COLO668 (cell line): ENCODE data around the gene SLC7A10.
"Not testable (repeated sequence)": the region's sequence is repeated elsewhere in the genome, so short reads cannot be mapped to it uniquely, and the experiment has no call there.

Experiments
- DNase-seq: peaks from one replicate; lab custom pipeline; 2025; ENCODE audit not compliant: unreplicated experiment; lab: John Stamatoyannopoulos, UW

The SLC7A10 gene

DNA sequence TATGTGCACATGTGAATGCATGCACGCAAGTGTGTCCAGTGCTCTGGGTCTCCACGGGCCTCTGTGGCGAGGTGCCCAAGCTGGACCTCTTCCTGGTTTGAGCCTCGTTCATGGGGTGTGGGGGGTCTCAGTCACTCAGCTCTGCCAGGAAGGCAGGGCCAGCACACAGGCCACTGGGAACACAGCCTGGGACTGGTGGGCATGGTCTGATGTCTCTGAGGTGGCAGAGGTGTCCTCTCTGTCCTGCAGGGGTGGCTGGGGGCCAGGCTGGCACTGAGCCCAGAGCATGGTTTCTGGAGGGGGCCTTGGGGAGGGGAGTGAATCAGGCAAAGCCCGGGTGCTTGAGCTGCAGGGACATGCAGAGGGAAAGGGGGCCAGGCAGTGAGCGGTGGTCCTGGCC lies 22.1 kb downstream of the SLC7A10 start:
- no peak for DNase-seq

DNA sequence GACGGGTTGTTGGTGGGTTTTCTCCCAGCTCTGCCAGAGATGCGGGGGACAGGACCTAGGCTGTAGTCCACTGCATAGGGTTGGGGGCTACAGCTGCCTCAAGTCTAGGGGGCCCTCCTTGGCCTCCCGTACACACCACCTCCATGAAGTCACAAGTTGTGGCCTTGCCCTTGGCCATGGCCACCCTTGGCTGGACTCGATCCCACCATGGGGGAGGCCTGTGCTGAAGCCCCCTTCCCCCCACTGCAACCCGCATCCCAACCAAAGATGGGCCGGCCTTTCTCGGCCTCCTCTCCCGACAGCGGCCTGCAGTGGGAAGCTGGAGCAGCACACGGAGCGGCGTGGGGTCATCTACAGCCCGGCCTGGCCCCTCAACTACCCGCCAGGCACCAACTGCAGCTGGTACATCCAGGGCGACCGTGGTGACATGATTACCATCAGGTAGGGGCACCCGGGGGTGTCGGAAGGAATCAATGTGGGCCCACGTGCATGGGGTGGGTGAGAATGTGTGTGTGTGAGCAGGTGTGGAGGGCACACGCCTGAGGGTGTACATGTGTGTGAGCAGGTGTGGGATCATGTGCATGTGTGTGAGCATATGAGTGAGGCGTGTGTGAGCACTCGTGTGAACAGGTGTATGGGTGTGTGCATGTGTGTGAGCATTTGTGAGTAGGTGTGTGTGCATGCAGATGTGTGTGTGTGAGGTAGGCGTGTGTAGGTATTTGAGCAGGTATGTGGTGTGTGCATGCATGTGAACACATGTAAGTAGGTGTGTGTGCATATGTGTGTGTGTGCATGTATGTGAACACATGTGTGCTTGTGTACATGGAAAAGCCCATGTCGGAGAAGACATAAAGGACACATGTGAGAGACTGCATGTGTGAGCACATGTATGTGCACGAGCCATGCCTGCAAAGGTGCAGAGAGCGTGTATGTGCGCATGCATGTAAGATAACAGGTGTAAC lies 22.8 kb downstream of the SLC7A10 start:
- DNase-seq: no peak

DNA sequence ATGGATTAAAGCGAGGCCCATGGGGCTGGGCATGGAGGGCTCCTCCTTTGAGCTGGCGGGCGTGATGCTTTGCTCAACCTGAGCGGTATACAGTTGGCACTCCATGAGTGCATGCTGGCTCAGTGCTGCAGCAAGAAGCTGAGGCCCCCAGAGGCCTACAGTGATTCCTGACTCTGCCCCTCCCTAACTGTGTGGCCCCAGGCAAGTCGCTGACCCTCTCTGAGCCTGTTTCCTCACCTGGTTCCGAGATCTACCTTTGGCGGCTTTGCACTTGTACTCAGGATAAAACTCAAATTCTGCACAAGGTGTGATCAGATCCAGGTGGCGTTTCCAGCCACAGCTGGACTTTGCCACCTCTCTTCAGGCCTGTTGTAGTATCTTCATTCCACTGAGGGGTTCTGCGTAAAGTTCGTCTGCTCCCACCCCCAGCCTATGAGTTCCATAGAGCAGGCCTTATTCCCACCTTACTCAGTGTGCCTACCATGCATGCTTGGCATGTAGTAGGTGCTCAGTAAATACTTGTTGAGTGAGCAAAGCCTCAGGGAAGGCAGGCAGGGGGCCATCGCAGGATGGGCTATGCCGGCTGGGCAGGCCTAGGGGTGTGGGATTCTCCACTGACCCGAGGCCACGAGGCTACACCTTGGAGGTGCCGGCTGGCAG lies 23.6 kb downstream of the SLC7A10 start:
- DNase-seq: no peak

DNA sequence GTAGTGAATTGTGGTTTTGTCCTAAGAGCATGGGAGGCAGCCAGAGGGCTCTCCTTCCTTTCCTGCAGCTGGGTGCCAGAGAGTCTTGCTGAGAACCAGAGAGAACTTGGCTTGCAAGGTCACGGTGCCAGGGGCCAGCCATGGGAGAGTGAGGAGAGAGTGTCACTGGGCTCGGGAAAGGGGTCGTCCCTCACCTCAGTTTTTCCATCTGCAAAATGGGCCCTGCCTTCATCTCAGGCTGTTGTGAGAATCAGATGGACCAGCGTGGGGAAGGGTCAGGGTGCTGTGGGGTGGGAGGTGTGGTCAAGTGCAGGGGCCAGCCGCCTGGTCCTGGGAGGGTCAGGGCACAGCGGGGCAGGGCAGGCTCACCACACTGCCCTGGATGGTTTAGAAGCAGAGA lies 24.2 kb downstream of the SLC7A10 start:
- no peak for DNase-seq

DNA sequence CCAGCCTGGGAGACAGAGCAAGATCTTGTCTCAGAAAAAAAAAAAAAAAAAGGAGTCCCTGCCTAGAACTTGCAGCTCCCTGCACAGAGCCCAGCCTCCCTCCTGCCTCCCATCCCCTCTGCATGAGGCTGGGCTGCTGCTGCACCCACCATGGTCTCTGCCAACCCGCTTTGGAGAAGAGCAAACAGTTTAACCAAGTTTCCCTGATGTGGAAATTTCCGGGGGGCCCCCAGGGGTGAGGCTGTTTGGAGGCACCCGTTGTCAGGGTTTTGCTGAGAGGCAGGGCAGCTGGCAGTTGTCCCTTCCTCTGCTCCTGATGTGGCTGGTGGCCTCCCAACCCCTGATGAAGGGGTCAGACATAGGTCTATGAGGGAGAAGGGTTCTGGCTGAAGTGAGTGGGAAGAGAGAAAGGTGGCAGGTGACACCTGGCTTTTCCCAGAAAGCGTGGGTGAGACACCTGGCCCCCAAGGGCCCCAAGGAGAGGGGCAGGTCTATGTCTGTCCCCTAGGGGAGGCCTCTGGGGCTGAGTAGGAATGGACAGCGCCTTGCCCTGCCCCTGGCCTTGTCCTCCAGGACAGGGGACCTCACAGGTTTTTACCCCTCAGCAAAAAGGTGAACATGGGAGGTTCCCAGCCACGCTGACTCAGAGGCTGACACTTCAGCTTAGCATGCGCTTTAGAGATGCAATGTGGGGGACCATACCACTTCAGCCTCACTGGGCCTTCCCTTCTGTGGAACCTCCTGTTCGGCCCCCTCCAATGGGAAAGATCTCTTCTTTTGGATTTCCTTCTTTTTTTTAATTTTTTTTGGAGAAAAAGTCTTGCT lies 26.0 kb downstream of the SLC7A10 start:
- no peak for DNase-seq

DNA sequence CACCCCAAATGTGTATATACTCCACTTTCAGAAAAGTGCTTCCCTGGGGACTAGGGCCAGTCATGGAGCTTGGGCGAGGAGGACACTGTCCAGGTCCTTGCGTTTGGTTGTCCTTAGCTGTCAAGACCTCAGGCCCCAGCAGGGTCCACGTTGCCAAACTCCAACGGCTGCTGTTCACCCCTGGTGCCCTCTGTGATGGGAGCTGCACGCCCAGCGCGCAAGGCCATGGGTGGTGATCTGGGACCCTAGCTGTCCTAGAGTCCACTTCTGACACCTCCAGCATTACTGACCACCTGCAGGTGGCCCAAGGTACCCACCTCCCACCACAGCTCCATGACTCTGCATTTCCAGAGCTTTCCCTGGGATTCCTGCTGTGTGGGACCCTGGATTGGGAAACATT lies 27.5 kb downstream of the SLC7A10 start:
- DNase-seq: no peak

DNA sequence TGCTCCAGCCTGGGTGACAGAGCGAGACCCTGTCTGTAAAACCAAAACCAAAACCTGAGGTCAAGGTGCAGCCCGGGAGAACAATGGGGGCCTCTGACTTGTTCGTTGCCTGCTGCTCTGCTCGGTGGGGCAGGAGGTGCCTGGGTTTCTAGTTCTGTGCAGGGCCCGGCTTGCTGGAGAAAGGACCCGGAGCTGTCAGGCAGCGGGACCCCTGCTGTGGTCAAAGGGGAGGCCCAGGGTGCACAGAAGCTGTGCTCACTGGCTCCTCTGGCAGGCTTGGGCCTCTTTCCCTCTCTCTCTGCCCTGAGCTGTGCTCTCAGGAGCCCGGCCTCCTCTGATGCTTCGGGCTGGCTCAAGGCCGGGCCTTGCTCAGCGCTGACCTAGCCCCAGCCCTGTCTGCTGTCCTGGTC lies 28.1 kb downstream of the SLC7A10 start:
- DNase-seq: no peak

DNA sequence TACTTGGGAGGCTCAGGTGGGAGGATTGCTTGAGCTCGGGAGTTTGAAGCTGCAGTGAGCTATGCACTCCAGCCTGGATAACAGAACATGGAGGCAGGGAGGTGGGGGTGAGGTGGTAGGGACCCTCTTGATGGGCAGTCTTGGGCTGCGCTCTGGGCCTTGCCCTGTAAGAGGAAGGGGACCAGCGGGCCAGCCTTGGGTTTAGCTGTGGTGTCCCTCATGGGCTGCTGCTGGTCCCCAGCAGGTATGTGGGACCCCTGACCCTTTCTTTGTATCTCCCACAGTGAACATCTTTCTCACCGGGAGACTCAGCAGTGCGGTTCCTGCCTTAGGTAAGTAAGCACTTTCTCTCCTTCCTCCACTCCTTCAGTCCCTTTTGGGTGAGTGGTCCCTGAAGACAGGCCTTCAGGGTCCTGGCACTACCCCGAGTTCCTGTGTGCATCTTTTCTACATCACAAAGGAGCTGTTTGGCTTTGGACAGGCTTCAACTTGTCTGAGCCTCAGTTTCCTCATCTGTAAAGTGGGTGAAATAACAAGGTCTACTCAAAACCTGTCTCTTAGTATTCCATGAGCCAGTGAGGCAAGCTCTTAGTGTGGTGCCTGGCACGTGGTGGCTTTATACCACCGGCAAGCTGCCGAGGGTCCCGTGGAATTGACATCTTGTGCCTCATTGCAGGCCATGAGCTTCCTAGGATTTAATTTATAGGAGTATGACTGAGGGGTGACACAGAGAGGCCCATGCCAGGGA lies 29.0 kb downstream of the SLC7A10 start:
- no peak for DNase-seq

DNA sequence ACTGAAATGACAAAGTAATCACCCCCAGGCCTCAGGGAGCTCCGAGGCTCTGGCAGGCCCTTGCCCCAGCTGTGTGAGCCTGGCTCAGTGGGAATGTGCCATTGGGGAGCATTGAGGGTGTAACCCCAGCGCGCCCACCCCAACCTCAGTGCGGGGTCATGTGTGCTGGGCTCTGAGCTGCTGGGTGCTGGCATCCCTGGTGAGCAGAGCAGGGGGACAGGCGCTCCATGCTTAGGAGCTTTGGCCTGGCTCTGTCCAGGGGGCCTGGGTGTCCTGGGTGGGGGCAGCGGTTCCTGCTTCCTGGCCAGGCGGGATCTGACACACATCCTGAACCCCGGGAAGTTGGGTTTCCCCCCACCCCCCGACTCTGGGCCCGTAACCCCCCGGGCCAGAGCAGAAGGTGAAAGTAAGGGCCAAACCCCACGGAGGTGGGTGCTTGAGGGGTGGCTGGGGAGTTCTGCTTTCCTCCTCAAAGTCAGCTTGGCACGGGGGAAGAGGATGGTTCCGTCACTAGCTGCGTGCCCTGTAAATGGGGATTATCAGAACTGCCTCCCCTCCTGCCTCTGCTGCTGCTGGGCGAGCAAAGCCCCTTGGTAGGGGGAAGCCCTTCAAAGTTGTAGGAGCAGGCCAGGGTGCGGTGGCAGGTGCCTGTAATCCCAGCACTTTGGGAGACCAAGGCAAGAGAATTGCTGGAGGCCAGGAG lies 29.9 kb downstream of the SLC7A10 start:
- no peak for DNase-seq

DNA sequence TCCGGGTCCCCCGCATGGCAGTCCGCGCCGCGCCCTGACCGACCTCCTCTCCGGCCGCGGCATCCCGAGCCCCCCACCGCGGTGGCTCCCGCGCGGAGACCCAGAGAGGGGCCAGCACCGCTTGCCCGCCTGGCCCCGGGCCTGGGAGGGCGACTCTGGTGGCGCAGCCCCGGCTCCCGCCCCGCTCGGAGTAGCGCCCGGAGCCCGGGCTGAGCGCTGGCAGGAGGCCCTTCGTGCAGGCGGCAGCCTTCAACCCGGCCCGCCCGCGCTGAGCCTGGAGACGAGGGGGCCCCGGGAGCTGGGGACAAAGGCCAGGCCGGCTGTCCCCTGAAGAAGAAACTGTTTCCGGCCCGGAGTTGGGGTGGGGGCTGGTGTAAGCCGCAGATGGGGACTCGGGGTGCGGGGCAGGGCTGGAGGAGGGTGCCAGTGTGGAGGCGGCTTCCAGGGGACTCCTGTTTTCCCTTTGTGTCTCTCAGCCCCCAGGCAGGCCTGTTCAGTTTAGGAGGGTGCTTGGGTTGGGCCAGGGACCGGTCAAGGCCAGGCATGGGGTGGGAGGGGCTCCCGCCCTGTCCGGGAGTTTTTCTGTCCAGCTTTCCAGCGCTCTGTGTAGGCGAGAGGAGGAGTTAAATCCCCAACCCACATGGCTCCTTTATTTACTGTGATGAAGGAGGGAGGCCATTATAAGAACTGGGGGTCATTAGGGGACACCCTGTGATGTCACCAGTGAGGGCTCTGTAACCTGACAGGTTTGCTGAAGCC lies 30.6 kb downstream of the SLC7A10 start:
- DNase-seq: no peak

DNA sequence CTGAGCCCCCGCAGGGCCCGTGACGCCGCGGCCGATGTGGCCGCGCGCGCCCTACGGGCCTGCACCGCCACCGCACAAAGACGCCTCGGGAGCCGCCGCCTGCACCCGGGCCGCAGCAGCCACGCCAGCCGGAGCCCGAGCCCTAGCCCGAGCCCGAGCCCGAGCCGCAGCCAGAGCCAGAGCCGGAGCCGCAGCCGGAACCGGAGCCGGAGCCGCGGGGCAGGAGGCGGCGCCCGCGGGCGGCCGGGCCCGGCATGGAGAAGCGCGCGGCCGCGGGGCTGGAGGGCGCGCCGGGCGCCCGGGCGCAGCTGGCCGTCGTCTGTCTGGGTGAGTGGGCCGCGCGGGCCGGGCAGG lies 31.1 kb downstream of the SLC7A10 start:
- peak; percentile 4 for DNase-seq

DNA sequence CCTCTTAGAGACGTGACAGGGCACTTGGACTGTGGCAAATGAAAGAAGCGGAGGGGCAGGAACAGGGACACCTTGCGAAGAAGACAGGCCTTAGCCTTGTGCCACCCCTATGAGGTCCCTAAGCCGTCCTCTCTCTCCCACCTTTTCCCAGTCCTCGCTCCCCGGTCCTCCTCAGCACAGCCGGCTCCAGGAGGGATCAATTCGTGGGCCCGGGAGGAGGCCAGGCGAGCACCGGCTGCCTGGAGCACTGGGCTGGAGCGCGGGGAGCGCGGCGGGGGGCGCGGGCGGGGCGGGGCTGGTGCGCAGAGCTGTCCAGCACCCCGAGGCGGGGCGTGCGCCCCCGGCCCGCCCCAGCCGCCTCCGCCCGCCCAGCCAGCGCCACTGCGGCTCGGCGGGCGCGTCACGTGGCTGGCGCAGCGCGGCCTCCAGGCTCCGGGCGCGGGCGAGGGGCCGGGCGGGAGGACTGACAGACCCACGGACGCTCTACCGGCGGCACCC lies 31.7 kb downstream of the SLC7A10 start, which contains the start of gene LRP3:
LRP3 (plus strand) TSS at position 466 of the 498 bp plus-strand sequence. CDS start 456 bp downstream, outside the sequence.
- DNase-seq: peak; percentile 4

DNA sequence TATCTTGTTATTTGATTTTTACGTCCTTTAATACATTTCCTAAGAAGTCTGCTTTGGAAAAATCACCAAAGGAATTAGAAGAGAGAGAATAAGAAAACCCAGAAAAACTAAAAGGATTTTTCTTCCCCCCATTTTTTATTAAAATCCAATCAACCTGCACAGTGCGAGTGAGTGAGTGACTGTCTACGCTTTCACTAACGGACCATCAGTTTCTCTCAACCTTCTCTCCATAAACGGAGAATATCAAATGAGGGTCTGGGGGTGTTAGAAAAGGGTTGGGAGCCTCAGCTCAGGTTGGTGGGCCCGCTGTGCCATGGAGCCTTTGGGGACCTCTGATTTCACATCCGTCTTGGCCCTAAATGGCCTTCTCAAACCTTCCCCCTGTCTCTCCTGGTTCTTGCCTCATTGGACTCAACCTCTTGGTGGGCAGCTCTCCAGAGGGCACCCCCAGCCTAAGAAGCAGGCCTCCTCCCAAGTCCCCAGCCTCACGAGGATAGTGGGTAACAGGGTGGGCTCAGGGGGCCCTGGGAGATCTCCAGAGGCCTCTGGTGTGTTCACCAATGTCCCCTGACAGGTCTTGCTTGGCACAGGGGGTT lies 32.3 kb downstream of the SLC7A10 start:
- DNase-seq: no peak

DNA sequence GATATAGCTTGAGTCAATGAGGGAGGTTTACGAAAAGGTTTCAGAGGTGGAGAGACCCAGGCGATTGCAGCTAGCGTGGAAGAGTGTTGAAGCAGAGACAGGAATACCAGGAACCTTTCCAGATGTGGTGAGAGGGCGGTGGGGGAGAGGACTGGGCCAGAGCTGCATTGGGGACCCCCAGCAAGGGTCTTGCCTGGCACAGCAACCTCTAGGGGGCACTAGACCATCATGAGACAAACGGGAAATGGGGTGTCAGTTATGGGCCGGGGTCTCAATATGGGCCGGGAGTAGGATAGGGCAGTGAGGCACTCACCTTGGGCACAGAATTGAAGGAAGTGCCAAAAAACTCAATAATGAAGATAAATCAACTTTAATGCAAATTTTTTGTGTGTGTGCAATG lies 33.6 kb downstream of the SLC7A10 start:
- DNase-seq: no peak

DNA sequence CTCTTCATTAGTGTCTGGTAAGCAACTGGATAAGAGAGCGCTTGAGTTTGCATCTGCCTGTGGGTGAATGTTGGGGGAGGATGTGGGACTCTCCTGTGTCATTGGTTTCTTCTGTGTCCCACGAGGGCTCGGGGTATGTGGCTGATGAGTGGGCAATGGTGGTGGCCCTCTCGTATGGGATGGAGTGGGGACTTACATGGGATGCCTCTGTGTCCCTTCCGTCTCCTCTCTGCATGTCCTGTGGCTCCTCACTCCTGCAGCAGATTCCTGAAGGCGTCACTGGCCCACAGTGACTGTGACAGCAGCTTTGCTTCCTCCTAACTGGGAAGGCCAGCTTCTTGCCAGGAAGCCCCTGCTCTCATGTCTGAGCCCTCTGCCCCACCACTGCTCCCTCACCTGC lies 34.1 kb downstream of the SLC7A10 start:
- DNase-seq: no peak

DNA sequence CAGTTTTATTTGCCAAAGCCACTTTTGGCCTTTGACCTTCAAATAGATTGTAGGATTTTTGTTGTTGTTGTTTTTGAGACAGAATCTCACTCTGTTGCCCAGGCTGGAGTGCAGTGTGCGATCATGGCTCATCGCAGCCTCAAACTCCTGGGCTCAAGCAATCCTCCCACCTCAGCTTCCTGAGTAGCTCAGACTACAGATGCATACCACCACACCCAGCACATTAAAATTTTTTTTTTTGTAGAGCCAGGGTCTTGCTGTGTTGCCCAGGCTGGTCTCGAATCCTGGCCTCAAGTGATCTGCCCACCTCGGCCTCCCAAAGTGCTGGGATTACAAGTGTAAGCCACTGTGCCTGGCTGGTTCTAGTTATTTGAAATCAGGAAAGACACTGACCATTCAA lies 34.6 kb downstream of the SLC7A10 start:
- DNase-seq: not testable (repeated sequence)

DNA sequence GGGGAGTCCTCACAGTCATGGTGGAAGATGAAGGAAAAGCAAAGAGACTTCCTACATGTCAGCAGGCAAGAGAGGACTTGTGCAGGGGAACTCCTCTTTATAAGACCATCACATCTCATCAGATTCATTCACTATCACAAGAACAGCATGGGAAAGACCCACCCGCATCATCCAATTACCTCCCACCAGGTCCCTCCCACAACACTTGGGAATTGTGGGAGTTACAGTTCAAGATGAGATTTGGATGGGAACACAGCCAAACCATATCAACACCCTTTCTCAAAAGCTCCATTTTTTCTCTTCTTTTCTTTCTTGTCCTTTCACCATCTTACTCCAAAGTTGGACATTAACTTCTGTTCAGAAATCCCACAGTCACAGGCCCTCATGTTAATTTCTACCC lies 36.2 kb downstream of the SLC7A10 start:
- no peak for DNase-seq

DNA sequence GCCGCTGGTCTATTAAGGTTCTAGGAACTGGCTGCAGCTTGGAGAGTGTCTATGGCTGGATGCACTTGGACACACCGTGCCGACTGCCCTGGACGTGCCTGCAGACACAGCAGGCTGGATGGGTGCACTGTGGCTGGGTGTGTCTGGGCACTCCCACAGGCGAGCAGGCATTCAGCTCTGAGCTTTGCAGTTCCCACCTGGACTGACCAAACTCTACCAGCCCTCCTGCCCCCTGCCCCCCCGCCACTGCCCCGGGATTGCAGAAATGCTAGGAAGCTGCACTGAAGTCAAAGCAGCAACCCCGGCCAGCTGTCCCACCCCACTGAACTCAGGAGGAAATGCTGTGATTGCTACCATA lies 38.5 kb downstream of the SLC7A10 start:
- DNase-seq: no peak
